ENCODE measurements around the gene ZNF107.
"Not testable (repeated sequence)": the region's sequence is repeated elsewhere in the genome, so short reads cannot be mapped to it uniquely, and the experiment has no call there.

The ZNF107 gene

DNA sequence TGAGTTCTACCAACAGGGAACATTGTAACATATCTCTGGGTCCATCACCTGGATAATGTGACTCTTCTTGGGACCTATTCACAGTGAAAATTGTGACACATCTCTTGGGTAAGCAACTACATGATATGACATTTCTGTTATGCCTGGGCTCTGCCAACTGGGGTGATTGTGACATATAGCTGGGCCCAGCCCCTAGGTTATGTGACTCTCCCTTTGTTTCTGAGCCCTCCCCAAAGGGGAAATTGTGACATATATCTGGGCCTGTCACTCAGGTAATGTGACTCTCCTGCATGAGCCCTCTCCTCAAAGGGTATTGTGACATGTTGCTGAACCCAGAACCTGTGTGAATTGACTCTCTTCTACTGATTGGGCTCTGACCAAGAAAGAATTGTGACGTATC lies 22.4 kb upstream of the ZNF107 start:
- Histone ChIP-seq H3K4me1 (ENCODE audit: control insufficient read depth in 1 of 2, insufficient read depth in 2 of 2, low read length in 2 of 2) (no peaks in the 10 kb centered on the region), H3K27me3 (ENCODE audit: control insufficient read depth in 1 of 2, insufficient read depth in 2 of 2, low read length in 2 of 2) (no peaks in the 10 kb centered on the region), H3K9me3 (ENCODE audit: control insufficient read depth in 1 of 2, low read length in 2 of 2) (peaks cover 0 to 2% of the 10 kb centered on the region in 2 donors), H3K36me3 (ENCODE audit: control insufficient read depth in 1 of 2, insufficient read depth in 2 of 2, low read length in 2 of 2) (no peaks in the 10 kb centered on the region), H3K4me3 (ENCODE audit: low read depth in 1 of 2, low read length in 2 of 2) (no peak overlapping the region), H3K9ac (ENCODE audit: low read depth in 1 of 2, low read length in 2 of 2) (no peak overlapping the region), H3K27ac (ENCODE audit: low read depth, low read length) (no peak overlapping the region)

DNA sequence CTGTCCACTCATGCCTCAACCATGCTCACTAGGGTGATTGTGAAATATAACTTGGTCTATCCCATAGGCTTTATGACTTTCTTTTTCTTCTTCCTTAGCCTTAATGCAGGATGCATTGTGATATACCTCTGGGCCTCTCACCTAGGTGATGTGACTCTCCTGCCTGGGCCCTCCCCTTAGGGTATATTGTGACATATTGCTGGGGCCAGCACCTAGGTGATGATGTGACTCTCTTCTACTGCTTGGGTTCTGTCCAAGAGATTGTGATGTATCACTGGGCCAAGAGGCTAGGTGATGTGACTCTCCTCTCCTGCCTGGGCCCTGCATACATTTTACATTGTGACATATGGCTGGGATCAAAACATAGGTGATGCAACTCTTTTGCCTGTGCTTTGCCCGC lies 14.7 kb upstream of the ZNF107 start:
- no peak overlapping the region for H3K4me3 ChIP-seq (ENCODE audit: low read depth in 1 of 2, low read length in 2 of 2)
- H3K9me3 ChIP-seq (ENCODE audit: control insufficient read depth in 1 of 2, low read length in 2 of 2) = peaks cover 0 to 6% of the 10 kb centered on the region in 2 donors
- H3K36me3 ChIP-seq (ENCODE audit: control insufficient read depth in 1 of 2, insufficient read depth in 2 of 2, low read length in 2 of 2) = no peaks in the 10 kb centered on the region
- no peak overlapping the region for H3K27ac ChIP-seq (ENCODE audit: low read depth, low read length)
- no peaks in the 10 kb centered on the region for H3K27me3 ChIP-seq (ENCODE audit: control insufficient read depth in 1 of 2, insufficient read depth in 2 of 2, low read length in 2 of 2)
- no peaks in the 10 kb centered on the region for H3K4me1 ChIP-seq (ENCODE audit: control insufficient read depth in 1 of 2, insufficient read depth in 2 of 2, low read length in 2 of 2)
- no peak overlapping the region for H3K9ac ChIP-seq (ENCODE audit: low read depth in 1 of 2, low read length in 2 of 2)

DNA sequence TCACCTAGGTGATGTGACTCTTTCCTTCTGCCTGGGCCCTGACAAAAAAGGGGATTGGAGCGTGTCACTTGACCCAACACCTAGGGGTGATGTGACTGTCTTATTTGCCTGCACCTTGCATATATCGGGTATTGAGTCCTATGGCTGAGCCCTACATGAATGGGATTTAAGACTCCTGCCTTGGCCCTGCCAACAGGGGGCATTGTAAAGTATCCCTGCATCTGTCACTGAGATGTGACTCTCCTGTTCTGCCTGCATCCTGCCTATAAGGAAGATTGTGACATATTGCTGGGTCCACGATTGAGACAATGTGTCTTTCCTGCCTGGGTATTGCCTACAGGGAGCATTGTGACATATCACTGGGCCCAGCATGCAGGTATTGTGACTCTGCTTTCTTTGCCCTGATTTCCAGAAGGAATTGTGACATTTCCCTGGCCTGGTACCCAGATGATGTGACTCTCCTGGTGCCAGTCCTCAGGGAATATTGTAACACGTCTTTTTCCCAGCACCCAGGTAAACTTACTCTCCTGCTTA lies 14.2 kb upstream of the ZNF107 start:
- Histone ChIP-seq H3K27ac (ENCODE audit: low read depth, low read length) (no peak overlapping the region), H3K9me3 (ENCODE audit: control insufficient read depth in 1 of 2, low read length in 2 of 2) (peaks cover 0 to 6% of the 10 kb centered on the region in 2 donors), H3K4me1 (ENCODE audit: control insufficient read depth in 1 of 2, insufficient read depth in 2 of 2, low read length in 2 of 2) (no peaks in the 10 kb centered on the region), H3K36me3 (ENCODE audit: control insufficient read depth in 1 of 2, insufficient read depth in 2 of 2, low read length in 2 of 2) (no peaks in the 10 kb centered on the region), H3K4me3 (ENCODE audit: low read depth in 1 of 2, low read length in 2 of 2) (no peak overlapping the region), H3K27me3 (ENCODE audit: control insufficient read depth in 1 of 2, insufficient read depth in 2 of 2, low read length in 2 of 2) (no peaks in the 10 kb centered on the region), H3K9ac (ENCODE audit: low read depth in 1 of 2, low read length in 2 of 2) (no peak overlapping the region)

DNA sequence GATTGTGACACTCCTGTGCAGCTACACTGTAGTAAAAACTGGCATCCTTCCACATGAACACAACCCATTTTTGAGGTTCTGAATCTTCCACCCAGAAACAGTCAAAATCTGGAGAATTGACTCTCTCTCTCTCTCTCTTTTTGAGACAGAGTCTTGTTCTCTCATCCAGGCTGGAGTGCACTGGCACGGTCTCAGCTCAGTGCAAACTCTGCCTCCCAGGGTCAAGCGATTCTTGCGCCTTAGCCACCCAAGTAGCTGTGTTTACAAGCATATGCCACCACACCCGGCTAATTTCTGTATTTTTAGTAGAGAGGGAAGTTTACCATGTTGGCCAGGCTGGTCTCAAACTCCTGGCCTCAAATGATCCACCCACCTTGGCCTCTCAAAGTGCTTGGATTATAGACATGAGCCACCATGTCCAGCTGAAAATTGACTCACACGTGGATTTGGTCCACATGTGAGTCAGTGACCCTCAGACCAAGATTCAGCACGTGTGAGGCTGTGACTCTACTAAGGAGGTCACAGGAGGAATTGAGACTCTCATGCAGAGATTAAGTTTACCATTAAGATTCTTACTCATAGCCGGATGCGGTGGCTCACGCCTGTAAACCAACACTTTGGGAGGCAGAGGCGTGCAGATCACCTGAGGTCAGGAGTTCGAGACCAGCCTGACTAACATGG lies 12.1 kb upstream of the ZNF107 start:
- Histone ChIP-seq H3K9ac (ENCODE audit: low read depth in 1 of 2, low read length in 2 of 2) (no peak overlapping the region), H3K27me3 (ENCODE audit: control insufficient read depth in 1 of 2, insufficient read depth in 2 of 2, low read length in 2 of 2) (no peaks in the 10 kb centered on the region), H3K36me3 (ENCODE audit: control insufficient read depth in 1 of 2, insufficient read depth in 2 of 2, low read length in 2 of 2) (no peaks in the 10 kb centered on the region), H3K4me1 (ENCODE audit: control insufficient read depth in 1 of 2, insufficient read depth in 2 of 2, low read length in 2 of 2) (no peaks in the 10 kb centered on the region), H3K27ac (ENCODE audit: low read depth, low read length) (no peak overlapping the region), H3K4me3 (ENCODE audit: low read depth in 1 of 2, low read length in 2 of 2) (no peak overlapping the region), H3K9me3 (ENCODE audit: control insufficient read depth in 1 of 2, low read length in 2 of 2) (peaks cover 0 to 6% of the 10 kb centered on the region in 2 donors)

DNA sequence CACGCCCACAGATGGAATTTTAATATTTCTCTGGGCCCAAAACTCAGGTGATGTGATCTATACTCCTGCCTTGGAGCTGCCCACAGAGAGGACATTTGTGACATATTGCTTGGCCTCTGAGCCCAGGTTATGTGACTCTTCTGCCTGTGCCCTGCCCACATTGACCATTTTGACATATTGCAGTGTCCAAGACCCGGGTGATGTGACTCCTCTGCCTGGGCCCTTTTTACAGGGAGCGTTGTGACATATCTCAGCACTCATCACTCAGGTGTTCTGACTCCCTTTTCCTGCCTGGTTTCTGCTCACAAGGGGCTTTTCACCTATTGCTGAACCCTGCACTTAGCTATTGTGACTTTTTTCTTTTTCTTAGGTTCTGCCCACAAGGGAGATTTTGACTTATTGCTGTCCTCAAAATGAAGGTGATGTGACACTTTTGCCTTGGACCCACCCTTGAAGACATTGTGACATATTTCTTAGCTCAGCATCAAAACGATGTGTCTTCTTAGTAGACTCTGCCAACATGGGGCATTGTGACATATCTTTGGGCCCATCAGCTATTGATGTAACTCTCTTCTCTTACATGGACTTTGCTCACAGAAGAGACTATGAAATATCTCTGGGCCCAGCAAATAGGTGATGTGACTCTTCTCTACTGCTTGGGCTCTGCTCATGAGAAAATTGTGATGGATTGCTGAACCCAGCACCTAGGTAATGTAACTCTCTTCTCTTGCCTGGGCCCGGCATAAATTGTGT lies 11.0 kb upstream of the ZNF107 start:
- H3K9me3 ChIP-seq (ENCODE audit: control insufficient read depth in 1 of 2, low read length in 2 of 2) = peaks cover 0 to 6% of the 10 kb centered on the region in 2 donors
- H3K36me3 ChIP-seq (ENCODE audit: control insufficient read depth in 1 of 2, insufficient read depth in 2 of 2, low read length in 2 of 2) = no peaks in the 10 kb centered on the region
- no peaks in the 10 kb centered on the region for H3K4me1 ChIP-seq (ENCODE audit: control insufficient read depth in 1 of 2, insufficient read depth in 2 of 2, low read length in 2 of 2)
- H3K27me3 ChIP-seq (ENCODE audit: control insufficient read depth in 1 of 2, insufficient read depth in 2 of 2, low read length in 2 of 2) = no peaks in the 10 kb centered on the region
- no peak overlapping the region for H3K9ac ChIP-seq (ENCODE audit: low read depth in 1 of 2, low read length in 2 of 2)
- no peak overlapping the region for H3K4me3 ChIP-seq (ENCODE audit: low read depth in 1 of 2, low read length in 2 of 2)
- no peak overlapping the region for H3K27ac ChIP-seq (ENCODE audit: low read depth, low read length)

DNA sequence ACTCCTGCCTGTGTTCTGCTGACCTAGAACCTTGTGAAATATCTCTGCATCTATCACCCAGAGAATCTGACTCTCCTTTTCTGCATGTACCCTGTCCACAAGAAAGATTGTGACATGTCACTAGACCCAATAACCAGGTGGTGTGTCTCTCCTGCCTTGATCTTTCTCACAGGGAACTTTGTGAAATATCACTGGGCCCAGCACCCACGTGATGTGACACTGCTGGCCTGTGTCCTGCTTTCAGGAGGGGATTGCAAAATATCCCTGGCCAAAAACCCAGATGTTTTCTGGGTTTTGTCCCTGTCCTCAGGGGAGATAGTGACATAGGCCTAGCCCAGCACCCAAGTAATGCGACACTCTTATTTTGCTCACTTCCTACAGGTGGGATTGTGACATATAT lies 10.1 kb upstream of the ZNF107 start:
- Histone ChIP-seq H3K36me3 (ENCODE audit: control insufficient read depth in 1 of 2, insufficient read depth in 2 of 2, low read length in 2 of 2) (no peaks in the 10 kb centered on the region), H3K9ac (ENCODE audit: low read depth in 1 of 2, low read length in 2 of 2) (no peak overlapping the region), H3K27ac (ENCODE audit: low read depth, low read length) (no peak overlapping the region), H3K4me1 (ENCODE audit: control insufficient read depth in 1 of 2, insufficient read depth in 2 of 2, low read length in 2 of 2) (no peaks in the 10 kb centered on the region), H3K27me3 (ENCODE audit: control insufficient read depth in 1 of 2, insufficient read depth in 2 of 2, low read length in 2 of 2) (no peaks in the 10 kb centered on the region), H3K9me3 (ENCODE audit: control insufficient read depth in 1 of 2, low read length in 2 of 2) (peaks cover 0 to 6% of the 10 kb centered on the region in 2 donors), H3K4me3 (ENCODE audit: low read depth in 1 of 2, low read length in 2 of 2) (no peak overlapping the region)

DNA sequence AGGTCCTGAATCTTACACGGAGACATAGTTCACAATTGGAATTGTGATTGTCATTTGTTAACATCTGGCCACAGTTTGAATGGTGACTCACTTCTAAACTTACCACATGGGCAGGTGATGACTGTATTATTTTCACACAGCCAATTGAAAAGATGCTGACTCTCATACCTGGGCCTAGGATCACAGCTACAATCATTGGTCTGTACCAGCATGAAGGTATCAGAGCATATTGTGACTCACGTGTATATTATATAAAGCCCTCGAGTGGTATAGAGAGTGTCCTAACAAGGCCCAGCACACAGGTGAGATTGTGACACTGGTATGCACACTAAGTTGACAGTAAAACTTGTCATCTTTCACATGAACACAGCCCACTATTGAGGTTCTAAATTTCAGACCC lies 9.4 kb upstream of the ZNF107 start:
- no peak overlapping the region for H3K27ac ChIP-seq (ENCODE audit: low read depth, low read length)
- no peaks in the 10 kb centered on the region for H3K4me1 ChIP-seq (ENCODE audit: control insufficient read depth in 1 of 2, insufficient read depth in 2 of 2, low read length in 2 of 2)
- no peak overlapping the region for H3K9ac ChIP-seq (ENCODE audit: low read depth in 1 of 2, low read length in 2 of 2)
- H3K27me3 ChIP-seq (ENCODE audit: control insufficient read depth in 1 of 2, insufficient read depth in 2 of 2, low read length in 2 of 2) = no peaks in the 10 kb centered on the region
- peaks cover 0 to 6% of the 10 kb centered on the region in 2 donors for H3K9me3 ChIP-seq (ENCODE audit: control insufficient read depth in 1 of 2, low read length in 2 of 2)
- no peak overlapping the region for H3K4me3 ChIP-seq (ENCODE audit: low read depth in 1 of 2, low read length in 2 of 2)
- H3K36me3 ChIP-seq (ENCODE audit: control insufficient read depth in 1 of 2, insufficient read depth in 2 of 2, low read length in 2 of 2) = no peaks in the 10 kb centered on the region

DNA sequence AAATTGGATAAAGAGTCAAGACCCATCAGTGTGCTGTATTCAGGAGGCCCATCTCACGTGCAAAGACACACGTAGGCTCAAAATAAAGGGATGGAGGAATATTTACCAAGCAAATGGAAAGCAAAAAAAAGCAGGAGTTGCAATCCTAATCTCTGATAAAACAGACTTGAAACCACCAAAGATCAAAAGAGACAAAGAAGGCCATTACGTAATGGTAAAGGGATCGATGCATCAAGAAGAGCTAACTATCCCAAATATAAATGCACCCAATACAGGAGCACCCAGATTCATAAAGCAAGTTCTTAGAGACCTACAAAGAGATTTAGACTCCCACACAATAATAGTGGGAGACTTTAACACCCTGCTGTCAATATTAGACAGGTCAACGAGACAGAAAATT lies 3.8 kb upstream of the ZNF107 start:
- not testable (repeated sequence) for H3K4me3 ChIP-seq (ENCODE audit: low read depth in 1 of 2, low read length in 2 of 2); H3K27me3 ChIP-seq (ENCODE audit: control insufficient read depth in 1 of 2, insufficient read depth in 2 of 2, low read length in 2 of 2); H3K27ac ChIP-seq (ENCODE audit: low read depth, low read length); H3K4me1 ChIP-seq (ENCODE audit: control insufficient read depth in 1 of 2, insufficient read depth in 2 of 2, low read length in 2 of 2); H3K9ac ChIP-seq (ENCODE audit: low read depth in 1 of 2, low read length in 2 of 2); H3K9me3 ChIP-seq (ENCODE audit: control insufficient read depth in 1 of 2, low read length in 2 of 2); H3K36me3 ChIP-seq (ENCODE audit: control insufficient read depth in 1 of 2, insufficient read depth in 2 of 2, low read length in 2 of 2)

DNA sequence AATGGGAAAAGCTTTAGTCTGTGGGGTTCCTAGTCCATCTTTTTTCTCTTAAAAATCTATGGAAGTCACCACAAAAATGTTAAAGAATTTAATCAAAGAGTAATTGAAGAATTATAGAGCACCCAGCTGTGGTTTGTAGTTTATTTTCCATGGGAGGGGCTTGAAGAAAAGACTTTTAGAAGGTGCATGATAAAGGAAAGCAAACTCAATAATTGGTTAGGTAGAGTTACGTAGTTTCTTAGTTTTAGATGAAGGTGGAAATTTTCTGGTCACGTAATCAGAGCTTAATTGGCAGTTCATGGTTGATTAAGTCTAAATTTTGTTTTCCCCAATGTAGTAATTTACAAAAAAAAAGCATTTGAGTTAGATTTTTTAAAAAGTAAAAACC lies 724 bp downstream of the ZNF107 start:
- Histone ChIP-seq H3K4me3 (ENCODE audit: low read depth in 1 of 2, low read length in 2 of 2) (peak overlapping the region; percentile 71 to 94), H3K27ac (ENCODE audit: low read depth, low read length) (no peak overlapping the region), H3K27me3 (ENCODE audit: control insufficient read depth in 1 of 2, insufficient read depth in 2 of 2, low read length in 2 of 2) (no peaks in the 10 kb centered on the region), H3K9me3 (ENCODE audit: control insufficient read depth in 1 of 2, low read length in 2 of 2) (no peaks in the 10 kb centered on the region), H3K36me3 (ENCODE audit: control insufficient read depth in 1 of 2, insufficient read depth in 2 of 2, low read length in 2 of 2) (peaks cover 0 to 10% of the 10 kb centered on the region in 2 donors), H3K9ac (ENCODE audit: low read depth in 1 of 2, low read length in 2 of 2) (peak overlapping the region; percentile 56 to 68), H3K4me1 (ENCODE audit: control insufficient read depth in 1 of 2, insufficient read depth in 2 of 2, low read length in 2 of 2) (peaks cover 8 to 9% of the 10 kb centered on the region in 2 donors)

DNA sequence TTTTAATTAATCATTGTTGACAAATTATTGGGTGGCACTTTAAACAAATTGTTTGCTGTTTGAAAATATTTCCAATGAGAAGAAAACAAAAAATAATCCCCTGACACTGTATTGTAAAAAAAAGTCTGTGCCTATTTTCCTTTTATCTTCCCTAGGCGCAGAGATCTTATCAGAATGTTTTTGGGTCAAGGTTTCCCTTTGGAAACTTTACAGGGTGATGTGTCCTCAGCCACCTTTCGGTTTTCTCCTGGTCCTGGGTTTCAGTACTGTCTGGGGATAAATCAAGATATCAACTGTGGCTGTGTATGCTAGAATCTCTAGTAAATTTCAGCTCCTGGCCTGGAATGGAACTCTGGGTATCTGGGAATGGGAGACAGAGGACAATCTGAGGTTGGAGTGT lies 1.4 kb downstream of the ZNF107 start:
- peaks cover 0 to 10% of the 10 kb centered on the region in 2 donors for H3K36me3 ChIP-seq (ENCODE audit: control insufficient read depth in 1 of 2, insufficient read depth in 2 of 2, low read length in 2 of 2)
- no peaks in the 10 kb centered on the region for H3K9me3 ChIP-seq (ENCODE audit: control insufficient read depth in 1 of 2, low read length in 2 of 2)
- H3K4me1 ChIP-seq (ENCODE audit: control insufficient read depth in 1 of 2, insufficient read depth in 2 of 2, low read length in 2 of 2) = peaks cover 8 to 9% of the 10 kb centered on the region in 2 donors
- no peaks in the 10 kb centered on the region for H3K27me3 ChIP-seq (ENCODE audit: control insufficient read depth in 1 of 2, insufficient read depth in 2 of 2, low read length in 2 of 2)
- H3K27ac ChIP-seq (ENCODE audit: low read depth, low read length) = no peak overlapping the region
- no peak overlapping the region for H3K9ac ChIP-seq (ENCODE audit: low read depth in 1 of 2, low read length in 2 of 2)
- no peak overlapping the region for H3K4me3 ChIP-seq (ENCODE audit: low read depth in 1 of 2, low read length in 2 of 2)

All from duodenal mucosa (tissue), 2 donors.